T-cell (primary cell): ENCODE results near the gene SCMH1. TPM values are rescaled to one million over a fixed set of nuclear protein-coding genes. Genes with fewer than 3 reads are reported as not detected.

Source experiments
- ATAC-seq, 4 experiments: fragments of 200-7000 bp in 3 of 4; fragments of 150-1000 bp in 1 of 4; cut with Tn5 transposase; replicated peaks in 1 of 4; 1 replicate in 3 of 4; 2 replicates in 1 of 4; pipeline ENCODE4 v1.10.0; 2021; ENCODE audit warnings: moderate library complexity in 3 of 4, mild to moderate bottlenecking in 2 of 4, moderate number of reproducible peaks in 1 of 4
- CTCF ChIA-PET, 2 donors: fragments of 300-600 bp; sonication (Branson Sonifier 250); formaldehyde crosslinking; loops; one replicate each; lab custom pipeline; 2022; ENCODE audit warnings: antibody characterized with exemption in 2 of 2; lab: Charles Lee
- POLR2A ChIA-PET, 2 donors: fragments of 300-600 bp; sonication (Branson Sonifier 250); formaldehyde crosslinking; loops; one replicate each; lab custom pipeline; 2022; ENCODE audit warnings: antibody characterized with exemption in 2 of 2; lab: Charles Lee
- DNase-seq, 35 experiments: peaks; one replicate each; pipeline versions ENCODE4 v3.0.0 to v3.0.0-alpha.2; 2013 to 2023
- H3K27ac ChIP-seq: one replicate; pipeline ENCODE4 v1.5.1; 2013; ENCODE audit warnings: low read length
- H3K27me3 ChIP-seq, 2 experiments: replicated peaks in 1 of 2; 1 replicate in 1 of 2; 2 replicates in 1 of 2; pipeline versions ENCODE4 v1.6.1 to v1.7.0; 2013; ENCODE audit warnings: low read length in 1 of 2, mixed read lengths in 1 of 2; ENCODE audit not compliant: control insufficient read depth in 2 of 2, insufficient read depth in 2 of 2; ENCODE audit errors: extremely low read depth in 1 of 2
- H3K36me3 ChIP-seq, 2 donors: 1 replicate in 1 of 2; 2 replicates in 1 of 2; pipeline versions ENCODE4 v1.6.1 to v1.7.0; 2013; ENCODE audit warnings: low read length in 1 of 2; ENCODE audit not compliant: control insufficient read depth in 2 of 2, insufficient read depth in 1 of 2; ENCODE audit errors: extremely low read depth in 1 of 2
- H3K4me1 ChIP-seq, 2 experiments: 1 replicate in 1 of 2; 2 replicates in 1 of 2; pipeline versions ENCODE4 v1.6.1 to v1.7.0; 2013; ENCODE audit warnings: low read length in 2 of 2, mixed read lengths in 1 of 2; ENCODE audit not compliant: insufficient read depth in 2 of 2, control insufficient read depth in 1 of 2; ENCODE audit errors: extremely low read depth in 1 of 2
- H3K4me3 ChIP-seq, 2 donors: 1 replicate in 1 of 2; 2 replicates in 1 of 2; pipeline versions ENCODE4 v1.5.1 to v1.7.0; 2013; ENCODE audit warnings: mild to moderate bottlenecking in 2 of 2, low read length in 1 of 2, moderate library complexity in 1 of 2; ENCODE audit not compliant: control insufficient read depth in 1 of 2; ENCODE audit errors: extremely low read depth in 1 of 2
- H3K9me3 ChIP-seq: 2 replicates; pipeline ENCODE4 v1.7.0; 2013
- H3K27ac Mint-ChIP-seq, 2 donors: one replicate each; pipeline ENCODE4 v1.8.0; 2020 to 2021; ENCODE audit warnings: mild to moderate bottlenecking in 2 of 2, mixed read lengths in 2 of 2
- H3K27me3 Mint-ChIP-seq, 2 donors: one replicate each; pipeline ENCODE4 v1.8.0; 2021 to 2022; ENCODE audit warnings: mixed read lengths in 2 of 2
- H3K36me3 Mint-ChIP-seq: one replicate; pipeline ENCODE4 v1.8.0; 2021; ENCODE audit warnings: mixed read lengths
- H3K4me1 Mint-ChIP-seq, 3 donors: one replicate each; pipeline ENCODE4 v1.8.0; 2020 to 2022; ENCODE audit warnings: mixed read lengths in 3 of 3, mild to moderate bottlenecking in 1 of 3
- H3K4me3 Mint-ChIP-seq, 3 donors: one replicate each; pipeline ENCODE4 v1.8.0; 2020 to 2022; ENCODE audit warnings: mild to moderate bottlenecking in 3 of 3, mixed read lengths in 3 of 3, moderate library complexity in 3 of 3
- H3K9me3 Mint-ChIP-seq, 3 donors: one replicate each; pipeline ENCODE4 v1.8.0; 2020 to 2022; ENCODE audit warnings: mixed read lengths in 3 of 3
- WGBS: methylation state at CpG from one replicate; pipeline ENCODE4 v1.1.5; 2013; ENCODE audit warnings: missing lambda C conversion rate; ENCODE audit not compliant: insufficient coverage; 5-methylcytosine and 5-hydroxymethylcytosine counted together
- total RNA-seq, 35 experiments: library from RNA in 6 of 35; stranded (reverse) in 6 of 35; fragments of 120-200 nt in 1 of 35; gene quantifications; one replicate each; pipeline versions ENCODE4 v1.2.1 to v1.2.4 and lab custom pipeline; 2013 to 2026

Gene SCMH1
- total RNA-seq, 5 donors from 2014 or later (not counting 1 experiment from before 2014, with no cell fraction given) = 14.8 to 24.2 (median 19.6) TPM

DNA sequence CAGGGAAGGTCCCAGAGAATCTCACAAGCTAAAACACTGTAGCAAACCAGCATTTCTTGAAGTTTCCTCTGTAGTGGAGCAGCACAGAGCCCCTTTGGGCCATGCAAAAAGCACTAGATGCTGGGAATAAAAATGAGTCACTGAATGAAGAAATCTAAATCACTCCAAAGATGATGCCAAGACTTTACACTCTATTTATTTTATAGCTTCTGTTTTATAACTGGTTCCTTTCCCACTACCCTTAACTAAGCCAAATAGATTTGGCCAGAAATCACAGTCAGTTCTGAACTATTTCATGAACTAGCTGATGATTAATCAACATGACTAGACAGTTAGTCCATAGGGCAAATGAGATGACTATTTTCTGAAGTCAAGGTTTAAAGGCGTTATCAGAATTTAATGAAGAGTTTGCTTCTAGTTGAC, 89.5 kb downstream of the SCMH1 start:
- no peaks in the 10 kb centered on the region for H3K9me3 Mint-ChIP-seq
- H3K36me3 ChIP-seq = peaks cover 4 to 5% of the 10 kb centered on the region in 2 donors
- no peaks in the 10 kb centered on the region for H3K9me3 ChIP-seq
- H3K27ac Mint-ChIP-seq = no peak overlapping the region
- no peaks in the 10 kb centered on the region for H3K4me1 ChIP-seq
- H3K4me3 Mint-ChIP-seq = no peak overlapping the region
- CTCF ChIA-PET = no interaction called here
- H3K36me3 Mint-ChIP-seq = peaks cover 36% of the 10 kb centered on the region
- no peak for DNase-seq
- no peak for ATAC-seq
- WGBS = no CpG with 5 or more reads among the region's 1 CpG
- H3K27ac ChIP-seq = no peak overlapping the region
- no peaks in the 10 kb centered on the region for H3K4me1 Mint-ChIP-seq
- H3K4me3 ChIP-seq = no peak overlapping the region
- no peaks in the 10 kb centered on the region for H3K27me3 Mint-ChIP-seq
- H3K27me3 ChIP-seq = no peaks in the 10 kb centered on the region
- POLR2A ChIA-PET = no interaction called here

- Histone ChIP-seq H3K9me3 (no peaks in the 10 kb centered on the region), H3K4me3 (no peak overlapping the region), H3K27me3 (no peaks in the 10 kb centered on the region), H3K27ac (no peak overlapping the region), H3K4me1 (no peaks in the 10 kb centered on the region), H3K36me3 (peaks cover 4 to 5% of the 10 kb centered on the region in 2 donors)
- Mint-ChIP-seq H3K4me3 (no peak overlapping the region), H3K27me3 (no peaks in the 10 kb centered on the region), H3K4me1 (no peaks in the 10 kb centered on the region), H3K9me3 (no peaks in the 10 kb centered on the region), H3K36me3 (peaks cover 40% of the 10 kb centered on the region), H3K27ac (no peak overlapping the region)
- ChIA-PET POLR2A (no interaction called here), CTCF (no interaction called here)
- DNase-seq (no peak), ATAC-seq (no peak)
- 100% methylated on average over 1 of the region's 4 CpGs for WGBS
Measured at GRCh38 chr1:41151846-41152245, 90.3 kb downstream of the SCMH1 start.

DNA sequence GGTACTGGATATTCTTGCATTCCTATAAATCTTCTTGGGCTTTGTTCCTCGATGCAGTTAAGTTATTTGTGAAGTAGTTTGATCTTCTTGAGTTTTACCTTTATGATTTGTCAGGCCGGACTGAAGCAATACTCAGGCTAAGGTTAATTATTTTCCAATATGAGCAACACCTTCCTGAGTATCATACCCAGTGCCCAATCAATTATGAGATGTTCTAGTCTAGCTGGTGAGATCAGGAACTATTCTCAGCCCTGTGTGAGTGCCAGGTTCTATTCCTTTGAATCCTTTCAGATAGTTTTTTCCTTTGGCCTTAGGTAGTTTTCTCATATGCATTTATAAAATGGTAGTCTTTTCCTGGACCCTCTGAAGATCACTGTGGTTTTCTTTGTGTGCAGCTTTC, 92.5 kb downstream of the SCMH1 start:
- no peak overlapping the region for H3K4me3 Mint-ChIP-seq
- Histone ChIP-seq H3K4me3 (no peak overlapping the region), H3K27ac (no peak overlapping the region), H3K36me3 (peaks cover 4 to 5% of the 10 kb centered on the region in 2 donors), H3K27me3 (no peaks in the 10 kb centered on the region), H3K4me1 (no peaks in the 10 kb centered on the region), H3K9me3 (no peaks in the 10 kb centered on the region)
- no peak for ATAC-seq
- no peak overlapping the region for H3K27ac Mint-ChIP-seq
- POLR2A ChIA-PET = no interaction called here
- H3K9me3 Mint-ChIP-seq = no peaks in the 10 kb centered on the region
- no peak for DNase-seq
- CTCF ChIA-PET = no interaction called here
- H3K36me3 Mint-ChIP-seq = peaks cover 38% of the 10 kb centered on the region
- no peaks in the 10 kb centered on the region for H3K4me1 Mint-ChIP-seq
- no CpG with 5 or more reads among the region's 2 CpGs for WGBS
- no peaks in the 10 kb centered on the region for H3K27me3 Mint-ChIP-seq

- H3K4me1 Mint-ChIP-seq = no peaks in the 10 kb centered on the region
Measured at GRCh38 chr1:41144285-41144684, 97.8 kb downstream of the SCMH1 start.

GRCh38 chr1:41138549-41138948, 103.6 kb downstream of the SCMH1 start:
- no CpG with 5 or more reads among the region's 1 CpG for WGBS
- H3K4me1 Mint-ChIP-seq = no peaks in the 10 kb centered on the region
- H3K9me3 Mint-ChIP-seq = no peaks in the 10 kb centered on the region
- no peaks in the 10 kb centered on the region for H3K27me3 Mint-ChIP-seq
- Histone ChIP-seq H3K36me3 (peaks cover 4 to 5% of the 10 kb centered on the region in 2 donors), H3K27me3 (no peaks in the 10 kb centered on the region), H3K4me3 (no peak overlapping the region), H3K4me1 (no peaks in the 10 kb centered on the region), H3K9me3 (no peaks in the 10 kb centered on the region), H3K27ac (no peak overlapping the region)
- ChIA-PET POLR2A (no interaction called here), CTCF (interaction anchor here in 1 of 2 donors (0.6 kb wide), 2 partner anchors 12 to 16 kb away, joined by 3 to 6 read pairs; no protein-coding TSS in a partner anchor)
- H3K27ac Mint-ChIP-seq = no peak overlapping the region
- ATAC-seq (no peak), DNase-seq (no peak)
- H3K36me3 Mint-ChIP-seq = peaks cover 76% of the 10 kb centered on the region
- no peak overlapping the region for H3K4me3 Mint-ChIP-seq

More at GRCh38 chr1:41144285-41144684, 97.8 kb downstream of the SCMH1 start:
- H3K27me3 Mint-ChIP-seq = no peaks in the 10 kb centered on the region
- POLR2A ChIA-PET = no interaction called here
- H3K4me3 Mint-ChIP-seq = no peak overlapping the region
- no peak overlapping the region for H3K27ac Mint-ChIP-seq
- H3K36me3 Mint-ChIP-seq = peaks cover 54% of the 10 kb centered on the region
- H3K4me1 ChIP-seq = no peaks in the 10 kb centered on the region
- DNase-seq (no peak), ATAC-seq (no peak)
- peaks cover 4 to 5% of the 10 kb centered on the region in 2 donors for H3K36me3 ChIP-seq
- H3K9me3 Mint-ChIP-seq = no peaks in the 10 kb centered on the region
- CTCF ChIA-PET = no interaction called here
- H3K27ac ChIP-seq = no peak overlapping the region
- H3K27me3 ChIP-seq = no peaks in the 10 kb centered on the region
- H3K9me3 ChIP-seq = no peaks in the 10 kb centered on the region
- H3K4me3 ChIP-seq = no peak overlapping the region
- no CpG with 5 or more reads among the region's 1 CpG for WGBS

- DNase-seq (no peak), ATAC-seq (no peak)
- Mint-ChIP-seq H3K4me1 (no peaks in the 10 kb centered on the region), H3K9me3 (peaks cover 0 to 7% (median 0%) of the 10 kb centered on the region in 3 donors), H3K27ac (no peak overlapping the region), H3K27me3 (no peaks in the 10 kb centered on the region), H3K4me3 (no peak overlapping the region), H3K36me3 (peaks cover 67% of the 10 kb centered on the region)
- no peaks in the 10 kb centered on the region for H3K4me1 ChIP-seq
- H3K36me3 ChIP-seq = no peaks in the 10 kb centered on the region
- no peak overlapping the region for H3K4me3 ChIP-seq
- H3K27ac ChIP-seq = no peak overlapping the region
- ChIA-PET CTCF (interaction anchor here in 1 of 2 donors (0.7 kb wide), 1 partner anchor 16 kb away, joined by 3 read pairs; no protein-coding TSS in a partner anchor), POLR2A (interaction anchor here in 1 of 2 donors (0.6 kb wide), 1 partner anchor 10 kb away, joined by 3 read pairs; no protein-coding TSS in a partner anchor)
- no peaks in the 10 kb centered on the region for H3K9me3 ChIP-seq
- H3K27me3 ChIP-seq = no peaks in the 10 kb centered on the region
- whole genome bisulfite sequencing = no CpG with 5 or more reads among the region's 1 CpG
Measured at GRCh38 chr1:41135196-41135947, 106.7 kb downstream of the SCMH1 start.
